Fibroblast of lung (primary cell): Measurements from ENCODE around the gene SYTL5. TPM values are rescaled to one million over a fixed set of nuclear protein-coding genes. Genes with fewer than 3 reads are reported as not detected.

Experiments used
- DNase-seq, 2 donors: peaks; one replicate each; pipeline versions ENCODE4 v3.0.0 to v3.0.0-alpha.2; 2010; ENCODE audit warnings: low read depth in 2 of 2
- H2AFZ ChIP-seq: 2 replicates; pipeline ENCODE4 v1.5.1; 2012; ENCODE audit warnings: low read length, control low read depth, inconsistent platforms
- H3K27ac ChIP-seq: 2 replicates; pipeline ENCODE4 v1.5.1; 2011; ENCODE audit warnings: low read length, control low read depth; ENCODE audit not compliant: insufficient read depth
- H3K27me3 ChIP-seq: 2 replicates; pipeline ENCODE4 v1.5.1; 2011; ENCODE audit warnings: mild to moderate bottlenecking, low read length; ENCODE audit not compliant: control insufficient read depth, insufficient read depth
- H3K36me3 ChIP-seq: 2 replicates; pipeline ENCODE4 v1.5.1; 2011; ENCODE audit warnings: low read length; ENCODE audit not compliant: control insufficient read depth, insufficient read depth
- H3K4me1 ChIP-seq: 2 replicates; pipeline ENCODE4 v1.5.1; 2011; ENCODE audit warnings: low read length; ENCODE audit not compliant: control insufficient read depth, insufficient read depth; ENCODE audit errors: extremely low read depth
- H3K4me2 ChIP-seq: 2 replicates; pipeline ENCODE4 v1.5.1; 2011; ENCODE audit warnings: low read length, control low read depth; ENCODE audit not compliant: insufficient read depth; ENCODE audit errors: extremely low read depth
- H3K4me3 ChIP-seq, 4 experiments: fragments of 200-600 bp in 1 of 4; sonication (generic) in 1 of 4; replicated peaks in 1 of 4; 2 replicates each; pipeline ENCODE4 v1.5.1; 2011 to 2016; ENCODE audit warnings: low read length in 4 of 4, low read depth in 3 of 4, mild to moderate bottlenecking in 3 of 4, control low read depth in 2 of 4, inconsistent platforms in 1 of 4, mixed read lengths in 1 of 4; ENCODE audit not compliant: insufficient read depth in 1 of 4; ENCODE audit errors: control extremely low read depth in 1 of 4
- H3K79me2 ChIP-seq: 2 replicates; pipeline ENCODE4 v1.5.1; 2012; ENCODE audit warnings: mild to moderate bottlenecking, low read length, inconsistent platforms; ENCODE audit not compliant: control insufficient read depth, insufficient read depth
- H3K9ac ChIP-seq: 2 replicates; pipeline ENCODE4 v1.5.1; 2011; ENCODE audit warnings: mild to moderate bottlenecking, low read length, control low read depth; ENCODE audit not compliant: insufficient read depth
- H3K9me3 ChIP-seq: 2 replicates; pipeline ENCODE4 v1.5.1; 2012; ENCODE audit warnings: low read depth, low read length; ENCODE audit not compliant: control insufficient read depth, insufficient read depth
- H4K20me1 ChIP-seq: 2 replicates; pipeline ENCODE4 v1.5.1; 2011; ENCODE audit warnings: low read length; ENCODE audit not compliant: control insufficient read depth, insufficient read depth; ENCODE audit errors: extremely low read depth
- CTCF ChIP-seq, 2 donors: IDR thresholded peaks in 1 of 2; conservative IDR thresholded peaks in 1 of 2; 1 replicate in 1 of 2; 2 replicates in 1 of 2; pipeline ENCODE4 v1.5.1; 2011 to 2012; ENCODE audit warnings: low read length in 2 of 2, control low read depth in 1 of 2, inconsistent platforms in 1 of 2, low read depth in 1 of 2, mild to moderate bottlenecking in 1 of 2
- EZH2 ChIP-seq: IDR thresholded peaks from 2 replicates; pipeline ENCODE4 v1.5.1; 2012; ENCODE audit warnings: low read length, control low read depth, mild to moderate bottlenecking; ENCODE audit errors: missing control alignments
- polyA plus RNA-seq, 2 donors: library from polyadenylated mRNA; depleted of rRNA in 1 of 2; stranded (reverse) in 1 of 2; unstranded in 1 of 2; fragments of >200 nt; gene quantifications; 2 replicates each; pipeline ENCODE4 v1.2.1, GENCODE V29; 2011 to 2012; ENCODE audit warnings: missing spikeins in 1 of 2
- total RNA-seq: library from RNA; depleted of rRNA; stranded (reverse); fragments of >200 nt; gene quantifications from 2 replicates; pipeline ENCODE4 v1.2.1, GENCODE V29; 2014

SYTL5 gene
- total and polyA plus RNA-seq, 2 donors (not counting 1 experiment from before 2014, with no cell fraction given): 0.27 to 1.5 TPM

- Histone ChIP-seq H3K79me2 (no peaks in the 10 kb centered on the region), H3K4me2 (no peak overlapping the region), H3K36me3 (no peaks in the 10 kb centered on the region), H3K9ac (no peak overlapping the region), H4K20me1 (no peaks in the 10 kb centered on the region), H3K4me1 (no peaks in the 10 kb centered on the region), H3K9me3 (no peaks in the 10 kb centered on the region), H3K27ac (no peak overlapping the region), H2AFZ (no peak overlapping the region), H3K4me3 (no peak overlapping the region), H3K27me3 (no peaks in the 10 kb centered on the region)
- TF ChIP-seq CTCF (conservative IDR thresholded peaks at IDR 0.05 in 1 of 2, IDR thresholded peaks at IDR 0.05 in 1 of 2; ENCODE audit: low read depth in 1 of 2, low read length in 2 of 2) (no peak), EZH2 (no peak)
- peak in 1 of 2 donors; percentile 39 for DNase-seq
Observed at GRCh38 chrX:38045538-38046096, 39.3 kb downstream of the SYTL5 start.

- H3K4me2 ChIP-seq: no peak overlapping the region
- H3K9me3 ChIP-seq: no peaks in the 10 kb centered on the region
- DNase-seq: no peak
- H3K9ac ChIP-seq: no peak overlapping the region
- no peaks in the 10 kb centered on the region for H3K4me1 ChIP-seq
- no peaks in the 10 kb centered on the region for H3K79me2 ChIP-seq
- no peaks in the 10 kb centered on the region for H4K20me1 ChIP-seq
- no peak overlapping the region for H3K4me3 ChIP-seq
- H3K36me3 ChIP-seq: no peaks in the 10 kb centered on the region
- no peaks in the 10 kb centered on the region for H3K27me3 ChIP-seq
- no peak overlapping the region for H3K27ac ChIP-seq
- no peak overlapping the region for H2AFZ ChIP-seq
- TF ChIP-seq CTCF (conservative IDR thresholded peaks at IDR 0.05 in 1 of 2, IDR thresholded peaks at IDR 0.05 in 1 of 2; ENCODE audit: low read depth in 1 of 2, low read length in 2 of 2): no peak
- TF ChIP-seq EZH2: no peak
Observed at GRCh38 chrX:38048886-38049285, 42.5 kb downstream of the SYTL5 start.

- no peak overlapping the region for H3K27ac ChIP-seq
- no peak overlapping the region for H3K4me2 ChIP-seq
- H3K36me3 ChIP-seq: no peaks in the 10 kb centered on the region
- H4K20me1 ChIP-seq: no peaks in the 10 kb centered on the region
- H2AFZ ChIP-seq: no peak overlapping the region
- TF ChIP-seq EZH2: no peak
- TF ChIP-seq CTCF (conservative IDR thresholded peaks at IDR 0.05 in 1 of 2, IDR thresholded peaks at IDR 0.05 in 1 of 2; ENCODE audit: low read depth in 1 of 2, low read length in 2 of 2): no peak
- H3K4me1 ChIP-seq: no peaks in the 10 kb centered on the region
- no peak overlapping the region for H3K9ac ChIP-seq
- H3K9me3 ChIP-seq: no peaks in the 10 kb centered on the region
- no peak overlapping the region for H3K4me3 ChIP-seq
- H3K27me3 ChIP-seq: no peaks in the 10 kb centered on the region
- H3K79me2 ChIP-seq: no peaks in the 10 kb centered on the region
- no peak for DNase-seq
Observed at GRCh38 chrX:38050806-38051205, 44.5 kb downstream of the SYTL5 start.
